HG02981 (cell line): ENCODE measurements around the gene GPR153.
"Not testable (repeated sequence)": the region's sequence is repeated elsewhere in the genome, so short reads cannot be mapped to it uniquely, and the experiment has no call there.

Experiments used
- ATAC-seq: cut with Tn5 transposase; IDR thresholded peaks from one replicate; pipeline ENCODE4 v1.9.1; 2021; ENCODE audit warnings: mild to moderate bottlenecking, moderate library complexity; ENCODE audit not compliant: unreplicated experiment

GPR153 gene

DNA sequence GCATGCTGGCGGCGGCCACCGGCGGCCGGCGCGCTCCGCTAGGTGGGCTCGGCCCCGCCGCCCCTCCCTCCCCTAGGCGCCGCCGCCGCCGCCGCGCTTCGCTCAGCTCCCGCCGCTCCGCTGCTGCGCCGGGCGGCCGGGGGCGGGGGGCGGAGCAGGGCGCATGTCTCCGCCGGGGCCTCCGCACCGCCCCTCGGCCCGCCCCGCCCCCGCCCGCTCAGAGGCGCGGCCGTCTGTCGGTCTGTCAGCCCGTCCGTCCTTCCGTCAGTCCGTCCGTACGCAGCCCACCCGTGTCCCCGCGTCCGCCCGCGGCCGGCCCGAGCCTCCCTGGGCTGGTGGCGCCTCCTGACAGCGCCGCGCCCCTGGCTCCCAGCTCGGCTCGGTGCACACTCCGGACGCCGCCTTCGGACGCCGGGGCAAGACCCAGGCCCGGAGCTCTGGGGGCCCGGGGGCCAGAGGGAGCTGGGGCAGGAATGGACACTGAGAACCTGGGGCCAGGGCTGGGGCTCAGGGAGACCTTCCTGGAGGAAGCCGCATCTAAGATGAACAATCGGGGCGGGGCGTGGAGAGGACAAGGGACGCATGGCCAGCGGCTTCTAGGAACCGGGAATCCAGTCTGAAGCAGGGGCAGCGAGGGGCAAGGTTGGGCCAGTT is at the start of gene GPR153:
GPR153 (minus strand) TSS at position 138 of the 654 bp plus-strand sequence. CDS start 6,193 bp downstream, outside the sequence.
- ATAC-seq: no peak

- ATAC-seq: no peak
Observed at GRCh38 chr1:6310116-6310848, 49.4 kb upstream of the GPR153 start.

- no peak for ATAC-seq
Observed at GRCh38 chr1:6309564-6309963, 48.7 kb upstream of the GPR153 start.

- ATAC-seq: no peak
Observed at GRCh38 chr1:6308449-6308848, 47.6 kb upstream of the GPR153 start.

DNA sequence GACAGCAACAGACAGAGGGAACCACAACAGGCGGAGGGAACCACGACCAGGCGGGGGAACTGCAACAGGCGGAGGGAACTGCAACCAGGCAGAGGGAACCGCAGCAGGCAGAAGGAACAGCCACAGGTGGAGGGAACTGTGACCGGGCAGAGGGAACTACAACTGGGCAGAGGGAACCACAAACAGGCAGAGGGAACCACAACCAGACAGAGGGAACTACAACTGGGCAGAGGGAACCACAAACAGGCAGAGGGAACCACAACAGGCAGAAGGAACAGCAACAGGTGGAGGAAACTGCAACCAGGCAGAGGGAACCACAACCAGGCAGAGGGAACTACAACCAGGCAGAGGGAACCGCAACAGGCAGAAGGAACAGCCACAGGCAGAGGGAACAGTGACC is 46.8 kb upstream of the GPR153 start:
- not testable (repeated sequence) for ATAC-seq

DNA sequence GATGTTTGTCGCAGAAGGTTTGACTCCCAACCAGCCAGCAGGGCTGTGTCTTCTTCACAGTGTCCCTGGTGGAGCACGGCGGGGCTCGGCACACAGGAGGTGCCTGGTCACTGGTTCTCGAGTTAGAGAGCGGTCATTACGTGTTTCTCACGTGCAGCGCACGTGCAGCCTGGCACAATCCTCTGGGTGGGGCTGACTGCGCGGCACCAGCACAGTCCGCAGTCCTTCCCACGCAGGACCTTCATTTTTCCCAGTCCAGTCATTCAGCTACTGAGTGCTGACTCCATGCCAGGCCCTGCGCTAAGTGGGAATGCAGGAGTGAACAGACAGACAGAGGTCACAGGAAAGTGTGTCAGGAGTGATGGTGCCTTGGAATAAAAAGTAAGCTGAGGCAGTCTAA is 46.2 kb upstream of the GPR153 start:
- ATAC-seq: no peak

- ATAC-seq: no peak
Observed at GRCh38 chr1:6303397-6304012, 42.6 kb upstream of the GPR153 start.

DNA sequence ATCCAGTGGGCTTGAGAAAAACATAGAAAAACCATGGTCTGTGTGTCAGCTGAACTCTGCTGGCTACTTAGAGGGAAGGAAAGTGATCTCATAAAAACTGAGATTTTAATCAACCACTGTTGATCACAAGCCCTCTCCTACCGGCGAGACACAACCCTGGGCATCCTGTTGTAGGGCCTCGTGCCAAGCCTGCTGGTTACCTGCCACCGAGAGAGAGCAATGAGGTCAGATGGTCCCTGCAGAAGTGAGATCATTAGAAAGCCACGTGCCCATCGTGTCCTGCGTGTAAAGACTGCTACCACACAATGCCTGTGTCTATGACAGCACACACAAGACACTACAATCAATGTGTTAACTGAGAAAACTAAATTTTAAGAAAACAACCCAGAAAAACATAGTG is 41.7 kb upstream of the GPR153 start:
- no peak for ATAC-seq

- ATAC-seq: no peak
Observed at GRCh38 chr1:6301526-6301925, 40.6 kb upstream of the GPR153 start.

GRCh38 chr1:6300342-6301048 is 39.6 kb upstream of the GPR153 start:
- ATAC-seq: no peak

DNA sequence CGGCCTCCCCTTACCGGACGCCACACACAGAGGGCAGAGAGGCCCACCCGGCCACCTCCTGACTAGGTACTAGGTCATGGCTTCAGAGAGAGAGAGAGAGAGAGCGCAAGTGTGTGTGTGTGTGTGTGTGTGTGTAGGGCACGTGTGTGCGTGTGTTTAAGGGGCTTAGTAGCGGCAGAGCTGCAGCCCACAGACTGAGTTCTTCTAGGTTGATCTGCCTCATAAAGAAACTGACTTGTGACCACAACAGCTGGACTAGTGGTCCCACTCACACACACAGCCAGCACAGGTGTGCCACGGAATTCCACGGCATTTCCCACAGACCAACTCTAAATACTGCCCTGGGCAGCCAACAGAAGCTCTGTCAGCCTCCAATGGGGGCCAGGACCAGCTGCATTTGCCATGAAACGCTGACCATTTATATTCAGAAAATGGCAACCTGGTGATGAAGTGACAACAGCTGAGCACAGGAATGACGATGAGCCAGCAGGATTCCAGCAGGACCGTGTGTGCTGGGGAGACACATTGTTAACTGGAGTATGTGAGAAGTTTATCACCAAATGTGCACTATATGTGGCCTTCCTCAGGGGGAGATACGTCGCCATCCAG is 38.8 kb upstream of the GPR153 start:
- no peak for ATAC-seq

- ATAC-seq: no peak
Observed at GRCh38 chr1:6298940-6299465, 38.1 kb upstream of the GPR153 start.

- no peak for ATAC-seq
Observed at GRCh38 chr1:6298530-6298929, 37.6 kb upstream of the GPR153 start.

DNA sequence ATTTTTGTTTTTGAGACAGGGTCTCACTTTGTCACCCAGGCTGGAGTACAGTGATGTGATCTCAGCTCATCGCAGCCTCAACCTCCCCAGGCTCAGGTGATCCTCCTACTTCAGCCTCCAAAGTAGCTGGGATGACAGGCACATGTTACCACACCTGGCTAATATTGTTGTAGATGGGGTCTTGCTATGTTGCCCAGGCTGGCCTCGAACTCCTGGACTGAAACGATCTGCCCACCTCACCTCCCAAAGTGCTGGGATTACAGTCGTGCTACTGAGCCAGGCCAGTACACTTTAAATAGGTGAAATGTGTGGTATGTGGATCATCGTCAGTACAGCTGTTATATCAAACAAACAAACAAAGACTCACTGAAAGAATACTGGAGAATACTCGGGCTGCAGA is 35.0 kb upstream of the GPR153 start:
- no peak for ATAC-seq

DNA sequence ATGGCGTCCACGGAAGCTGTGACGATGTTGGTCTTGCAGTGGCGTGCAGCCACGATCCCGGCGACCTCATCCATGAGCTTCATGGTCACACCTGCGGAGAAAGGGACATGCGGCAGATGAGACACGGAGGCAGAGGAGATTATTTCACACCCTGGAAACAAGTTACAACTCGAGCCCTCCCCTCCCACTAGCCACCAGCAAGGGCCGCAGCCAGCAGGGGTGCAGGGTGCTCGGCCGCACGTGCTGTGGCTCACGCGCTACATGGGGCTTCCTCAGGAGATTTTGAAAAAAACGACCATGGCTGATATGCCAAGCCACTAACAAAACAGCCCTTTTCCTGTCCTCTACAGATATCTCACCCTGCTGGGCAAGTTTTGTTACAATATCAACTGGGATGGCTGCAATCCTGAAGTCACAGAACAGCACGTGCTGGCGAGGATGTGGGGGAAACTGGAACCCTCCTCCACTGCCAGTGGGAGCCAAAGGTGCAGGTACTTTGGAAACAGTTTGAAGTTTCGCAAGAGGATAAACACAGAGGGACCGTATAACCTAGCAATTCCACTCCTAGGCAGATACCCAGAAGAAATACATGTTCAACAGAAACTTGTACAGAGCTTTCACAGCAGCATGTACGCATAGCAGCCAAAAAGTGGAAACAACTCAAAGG is 34.1 kb upstream of the GPR153 start:
- ATAC-seq: no peak

GRCh38 chr1:6294080-6294889 is 33.4 kb upstream of the GPR153 start:
- no peak for ATAC-seq

- ATAC-seq: no peak
Observed at GRCh38 chr1:6292102-6292501, 31.2 kb upstream of the GPR153 start.

DNA sequence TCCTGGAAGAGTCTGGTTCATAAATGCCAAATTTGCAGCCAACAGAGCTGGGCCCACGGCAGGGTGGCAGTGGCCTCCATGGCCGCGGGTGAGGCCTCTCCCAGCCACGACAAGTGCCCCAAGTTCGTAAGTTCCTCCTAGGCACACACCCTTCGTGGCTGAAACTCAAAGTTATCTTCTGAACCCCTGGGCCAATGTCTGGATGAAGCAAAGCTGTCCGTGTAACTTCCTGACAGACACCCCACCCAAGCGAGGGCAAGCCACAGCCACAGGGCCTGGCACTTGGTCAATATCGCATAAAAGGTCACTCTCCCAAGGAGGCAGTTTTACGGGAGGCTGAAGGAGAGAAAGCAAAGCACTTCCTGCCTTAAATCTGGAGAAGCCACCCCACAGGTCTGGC is 27.8 kb upstream of the GPR153 start:
- ATAC-seq: no peak

DNA sequence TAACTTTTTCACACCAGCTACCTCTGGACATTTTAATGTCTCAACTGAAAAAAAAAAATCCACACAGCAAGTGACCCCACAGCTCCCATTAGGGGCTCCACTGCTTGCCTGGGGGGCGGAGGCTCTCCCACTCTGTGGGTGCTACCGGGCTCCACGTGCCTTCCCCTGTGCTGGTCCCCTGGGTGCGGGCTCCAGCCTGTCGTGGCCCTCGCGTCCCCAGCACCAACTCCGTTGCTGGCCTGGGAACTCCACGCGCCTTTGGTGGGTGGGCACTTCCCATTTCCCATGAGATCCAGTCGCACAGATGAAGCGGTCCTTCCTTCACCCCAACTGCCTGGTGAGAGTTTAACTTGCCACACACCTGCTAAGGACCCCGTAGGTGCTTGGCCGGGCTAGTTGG is 27.1 kb upstream of the GPR153 start:
- no peak for ATAC-seq
